Activated gamma-delta T cell treated with anti-CD3 and anti-CD28 coated beads, Interleukin-2, amount 50 U/mL, for 16 hours (primary cell): ENCODE results near the gene PPP1R26.
"Not testable (repeated sequence)": the region's sequence is repeated elsewhere in the genome, so short reads cannot be mapped to it uniquely, and the experiment has no call there.

Source experiments
- DNase-seq: peaks from one replicate; pipeline ENCODE4 v3.0.0-alpha.2; 2020; ENCODE audit warnings: low read depth

Gene PPP1R26

DNA sequence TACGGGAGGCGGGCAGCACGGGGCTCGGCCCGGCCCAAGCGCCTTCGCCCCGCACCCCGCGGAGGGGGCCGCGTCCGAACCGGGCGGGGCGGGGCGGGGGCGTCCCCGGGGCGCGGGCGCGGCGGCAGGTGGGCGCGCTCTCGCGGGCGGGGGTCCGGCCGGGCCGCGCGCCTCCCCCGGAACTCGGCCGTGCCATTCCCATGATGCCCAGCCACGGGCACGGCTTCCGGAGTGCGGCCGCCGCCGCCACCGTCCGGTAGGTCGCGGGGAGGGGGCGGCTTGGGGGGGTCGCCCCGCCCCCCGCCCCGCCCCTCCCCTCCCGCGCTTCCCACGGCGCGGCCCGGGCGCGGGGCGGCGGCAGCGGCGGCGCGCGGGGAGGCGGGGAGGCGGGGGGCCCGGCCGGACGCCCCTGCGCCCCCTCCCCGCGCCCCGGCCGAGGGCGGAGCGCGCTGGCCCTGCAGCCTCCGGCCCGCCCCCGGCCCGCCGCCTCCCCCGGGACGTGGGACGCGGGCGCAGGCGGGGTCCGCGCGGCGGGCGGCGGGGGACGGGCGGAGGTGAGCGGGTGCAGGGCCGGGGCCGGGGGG, at the start of gene PPP1R26:
PPP1R26 (plus strand) TSS at position 314 of the 584 bp plus-strand sequence. CDS start 4,729 bp downstream, outside the sequence.
- no peak for DNase-seq

GRCh38 chr9:135437259-135437658, 42.3 kb upstream of the PPP1R26 start:
- no peak for DNase-seq

GRCh38 chr9:135437696-135438095, 41.9 kb upstream of the PPP1R26 start:
- not testable (repeated sequence) for DNase-seq

GRCh38 chr9:135438581-135439232, 40.9 kb upstream of the PPP1R26 start:
- not testable (repeated sequence) for DNase-seq

- DNase-seq = not testable (repeated sequence)
Measured at GRCh38 chr9:135439514-135439913, 40.1 kb upstream of the PPP1R26 start.

- no peak for DNase-seq
Measured at GRCh38 chr9:135439916-135440315, 39.7 kb upstream of the PPP1R26 start.

DNA sequence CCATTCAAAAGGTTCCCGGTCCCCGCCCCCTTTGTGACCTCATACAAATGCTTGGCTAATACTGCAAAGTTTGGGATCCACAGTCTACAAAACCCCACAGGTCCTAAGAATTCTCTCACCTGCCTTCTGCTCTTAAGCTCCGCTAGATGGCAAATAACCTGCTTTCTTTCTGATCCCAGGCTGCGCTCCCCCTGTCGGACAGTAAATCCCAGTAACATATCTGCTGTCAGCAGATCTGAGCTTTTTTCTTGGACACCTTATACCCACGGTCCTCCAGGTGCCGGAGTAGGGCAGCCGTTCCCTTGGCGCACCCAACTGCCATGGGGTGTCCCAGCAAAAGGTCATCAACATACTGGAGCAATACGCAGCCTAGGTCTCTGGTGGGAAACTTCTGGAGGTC, 39.0 kb upstream of the PPP1R26 start:
- DNase-seq = no peak

- DNase-seq = not testable (repeated sequence)
Measured at GRCh38 chr9:135441105-135442071, 38.2 kb upstream of the PPP1R26 start.

- DNase-seq = no peak
Measured at GRCh38 chr9:135442075-135442474, 37.5 kb upstream of the PPP1R26 start.

GRCh38 chr9:135443797-135444425, 35.7 kb upstream of the PPP1R26 start:
- DNase-seq = no peak

DNA sequence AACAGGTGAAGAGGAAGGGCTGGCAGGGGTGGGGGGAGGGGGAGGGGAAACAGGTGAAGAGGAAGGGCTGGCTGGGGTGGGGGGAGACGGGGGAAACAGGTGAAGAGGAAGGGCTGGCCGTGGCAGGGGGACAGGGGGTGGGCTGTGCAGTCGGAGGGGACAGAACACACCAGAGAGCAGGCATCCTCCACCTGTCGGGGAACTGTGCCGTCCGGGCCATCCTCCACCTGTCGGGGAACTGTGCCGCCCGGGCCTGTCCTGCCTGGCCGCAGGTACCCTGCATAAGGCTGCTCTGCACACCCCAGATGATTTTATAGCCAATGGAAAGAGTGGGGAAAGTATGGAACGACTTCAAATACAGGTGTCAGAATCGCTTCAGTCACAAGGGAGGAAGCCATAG, 32.5 kb upstream of the PPP1R26 start:
- DNase-seq = no peak

- DNase-seq = no peak
Measured at GRCh38 chr9:135448663-135449100, 30.9 kb upstream of the PPP1R26 start.

GRCh38 chr9:135449532-135449931, 30.1 kb upstream of the PPP1R26 start:
- not testable (repeated sequence) for DNase-seq

DNA sequence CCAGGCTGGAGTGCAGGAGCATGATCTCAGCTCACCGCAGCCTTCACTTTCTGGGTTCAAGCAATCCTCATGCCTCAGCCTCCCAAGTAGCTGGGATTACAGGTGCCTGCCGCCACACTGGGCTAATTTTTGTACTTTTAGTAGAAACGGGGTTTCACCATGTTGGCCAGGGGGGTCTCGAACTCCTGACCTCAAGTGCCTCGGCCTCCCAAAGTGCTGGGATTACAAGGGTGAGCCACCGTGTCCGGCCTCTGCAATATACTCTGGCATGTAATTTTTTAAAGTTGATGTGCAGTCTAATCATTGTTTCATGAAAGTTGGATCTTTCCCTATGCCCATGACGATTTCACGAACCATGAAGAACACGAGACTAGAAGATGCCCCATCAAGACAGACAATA, 28.6 kb upstream of the PPP1R26 start:
- no peak for DNase-seq

- not testable (repeated sequence) for DNase-seq
Measured at GRCh38 chr9:135451909-135452308, 27.7 kb upstream of the PPP1R26 start.

DNA sequence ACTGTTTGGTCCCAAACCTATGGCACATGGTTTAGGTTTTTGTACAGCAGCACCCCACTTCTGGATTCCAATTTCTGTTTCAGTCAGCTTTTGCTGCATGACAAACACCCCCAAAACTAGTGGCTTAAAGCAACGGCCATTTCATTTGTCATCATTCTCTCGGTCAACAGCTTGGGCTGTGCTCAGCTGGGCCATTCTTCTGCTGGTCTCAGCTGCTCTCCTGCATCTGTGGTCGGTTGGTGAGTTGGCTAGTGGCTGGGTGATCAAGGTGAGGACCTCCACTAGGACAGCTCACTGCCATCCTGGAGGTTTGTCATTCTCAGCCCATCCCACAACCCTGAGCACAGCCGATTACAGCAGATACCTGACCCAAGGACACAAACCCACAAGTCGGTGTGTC, 24.8 kb upstream of the PPP1R26 start:
- DNase-seq = no peak

DNA sequence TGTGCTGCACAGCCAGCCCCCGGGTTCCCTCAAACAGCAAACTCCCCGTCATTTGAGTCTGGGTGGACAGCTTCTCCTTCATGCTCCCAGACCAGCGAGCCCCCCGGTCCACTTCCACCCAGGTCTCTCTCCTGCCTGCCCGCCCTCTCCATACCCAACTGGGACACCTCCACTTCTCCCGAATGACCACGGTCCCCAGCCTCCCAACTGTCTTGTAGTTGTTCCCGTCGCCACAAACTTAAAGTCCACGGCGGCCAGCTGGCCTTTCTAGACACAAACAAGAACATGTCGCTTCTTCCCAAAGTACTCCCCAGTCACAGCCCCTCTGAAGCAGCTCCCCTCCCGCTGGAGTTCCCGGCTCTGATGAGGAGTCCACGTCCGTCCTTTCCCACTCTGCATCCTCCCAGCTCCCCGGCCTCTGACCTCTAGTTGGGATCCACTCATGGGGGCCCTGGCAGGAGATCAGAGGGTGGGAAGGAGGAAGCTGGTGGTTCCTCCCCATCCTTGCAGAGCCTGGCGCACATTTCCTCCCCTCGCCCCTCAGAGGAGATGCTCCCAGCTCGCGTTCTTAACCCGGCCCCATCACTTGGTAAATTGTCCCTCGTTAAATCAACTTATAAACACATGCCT, 24.1 kb upstream of the PPP1R26 start:
- DNase-seq = no peak

DNA sequence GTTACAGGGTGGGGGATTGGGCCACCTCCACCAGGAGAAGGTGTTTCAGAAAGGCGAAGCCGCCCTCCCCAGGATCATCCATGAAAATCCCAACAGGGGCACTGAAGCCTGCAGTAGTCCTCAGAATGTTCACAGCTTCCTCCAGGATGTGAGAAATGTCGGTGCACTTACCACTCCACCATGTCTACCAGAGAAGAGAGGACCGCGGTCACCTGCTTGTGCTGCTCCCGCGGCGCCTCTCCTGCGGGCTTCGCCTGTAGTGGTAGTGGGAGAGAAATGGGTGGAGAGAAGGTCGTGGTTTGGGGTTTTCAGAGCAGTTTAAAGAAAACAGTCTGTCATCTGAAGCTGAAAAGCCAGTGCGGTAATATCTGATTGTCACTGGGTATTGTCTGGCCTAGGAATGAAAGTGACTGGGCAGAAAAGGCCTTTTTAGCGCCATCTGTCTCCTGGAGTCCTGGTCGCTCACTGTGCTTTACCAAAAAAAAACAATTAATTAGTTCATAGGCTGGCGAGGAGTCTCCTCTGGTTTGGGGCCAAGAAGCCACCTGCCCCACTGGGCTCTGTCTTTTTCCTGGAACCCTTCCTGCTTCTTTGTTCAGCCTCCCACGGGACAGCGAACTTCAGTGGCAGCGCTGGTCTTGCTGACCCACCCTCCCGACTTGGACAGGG, 23.0 kb upstream of the PPP1R26 start:
- no peak for DNase-seq

DNA sequence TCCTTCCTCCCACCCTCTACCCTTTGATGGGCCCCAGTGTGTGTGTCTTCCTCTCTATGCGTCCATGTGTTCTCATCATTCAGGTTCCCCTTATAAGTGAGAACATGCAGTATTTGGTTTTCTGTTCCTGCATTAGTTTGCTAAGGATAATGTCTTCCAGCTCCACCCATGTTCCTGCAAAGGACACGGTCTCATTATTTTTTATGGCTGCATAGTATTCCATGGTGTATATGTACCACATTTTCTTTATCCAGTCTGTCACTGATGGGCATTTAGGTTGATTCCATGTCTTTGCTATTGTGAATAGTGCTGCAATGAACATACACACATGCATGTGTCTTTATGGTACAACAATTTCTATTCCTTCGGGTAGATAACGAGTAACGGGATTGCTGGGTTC, 21.1 kb upstream of the PPP1R26 start:
- not testable (repeated sequence) for DNase-seq

DNA sequence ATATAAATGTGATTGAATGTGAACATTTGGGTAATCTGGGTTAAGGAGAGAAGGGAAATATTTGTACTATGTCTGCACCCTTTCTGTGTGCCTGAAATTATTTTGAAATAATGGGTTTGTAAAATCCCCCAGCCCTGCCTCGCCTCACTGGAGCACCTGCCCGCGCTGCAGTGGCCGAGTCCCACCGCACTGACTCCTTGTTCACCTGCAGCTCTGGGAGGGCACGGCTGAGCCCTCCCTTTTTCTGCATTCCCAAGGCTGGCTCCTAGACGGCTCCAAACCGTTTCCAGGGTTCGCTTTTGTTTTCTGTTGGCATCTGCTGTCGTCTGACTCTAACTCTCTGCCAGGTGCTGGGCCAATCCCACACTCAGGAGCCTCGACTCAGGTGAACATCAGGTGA, 17.6 kb upstream of the PPP1R26 start:
- DNase-seq = no peak

- no peak for DNase-seq
Measured at GRCh38 chr9:135463140-135463539, 16.4 kb upstream of the PPP1R26 start.
